SU-DHL-6 (cell line): Measurements from ENCODE around the gene HOXA9.

ENCODE experiments used
- EZH2phosphoT487 ChIP-seq: fragments of 200-600 bp; sonication (generic), shearing (Covaris generic); conservative IDR thresholded peaks from 2 replicates; pipeline ENCODE4 v1.6.1; 2018; ENCODE audit warnings: mild to moderate bottlenecking, antibody characterized with exemption, low read length, moderate library complexity, mixed read lengths
- TF ChIP-seq, protein P1 (sequence below): fragments of 200-600 bp; sonication (generic); IDR thresholded peaks from one replicate; pipeline ENCODE4 v1.5.1; 2017; ENCODE audit warnings: antibody characterized with exemption, mild to moderate bottlenecking, low read length, moderate library complexity; ENCODE audit not compliant: insufficient read depth, poor library complexity, severe bottlenecking

DNA sequence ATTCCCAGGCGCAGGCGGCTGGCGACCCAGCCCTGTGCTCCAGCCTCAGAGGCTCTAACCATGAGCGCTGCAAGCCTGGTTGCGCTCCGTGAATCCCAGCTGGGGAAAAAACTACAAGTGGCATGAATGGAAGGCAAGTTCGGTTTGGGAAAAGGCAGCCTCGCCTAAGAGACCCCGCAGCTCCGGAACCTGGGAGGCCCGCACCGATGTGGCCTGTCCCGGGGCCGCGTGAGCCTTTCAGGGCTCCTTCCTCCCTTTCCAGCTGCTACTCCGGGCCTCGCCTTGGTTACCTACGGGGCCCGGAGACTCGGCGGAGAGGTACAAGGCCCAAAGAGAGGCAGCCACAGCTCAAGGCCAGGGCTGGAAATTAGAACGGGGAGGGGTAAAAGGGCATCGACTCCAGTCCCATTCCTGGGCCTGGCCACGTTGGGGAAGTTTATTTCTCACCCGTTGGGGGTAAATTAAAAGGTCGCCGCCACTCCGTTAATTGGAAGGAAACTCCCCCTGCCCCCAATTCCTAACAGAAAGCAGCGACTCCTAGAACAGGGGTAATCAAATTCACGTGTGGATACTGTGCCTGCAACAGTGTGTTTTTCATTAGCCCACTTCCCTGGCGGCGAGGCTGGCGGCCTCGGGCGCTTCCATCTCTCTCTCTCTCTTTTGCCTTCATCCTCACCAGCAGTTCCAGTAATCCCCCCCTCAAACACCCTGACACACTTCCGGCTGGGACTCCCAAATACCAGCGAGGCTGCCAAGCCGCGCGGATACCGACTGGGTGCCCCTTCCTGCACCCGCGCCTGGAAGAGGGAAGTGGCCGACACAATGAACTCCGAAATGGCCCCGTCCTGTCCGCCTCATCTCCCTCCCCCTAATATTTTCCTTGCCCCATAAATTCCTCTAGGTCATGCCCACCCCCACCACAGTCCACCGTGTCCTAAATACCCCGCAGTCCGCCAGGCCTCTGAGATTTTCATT, 1.5 kb upstream of the HOXA9 start:
- TF ChIP-seq, protein P1, sequence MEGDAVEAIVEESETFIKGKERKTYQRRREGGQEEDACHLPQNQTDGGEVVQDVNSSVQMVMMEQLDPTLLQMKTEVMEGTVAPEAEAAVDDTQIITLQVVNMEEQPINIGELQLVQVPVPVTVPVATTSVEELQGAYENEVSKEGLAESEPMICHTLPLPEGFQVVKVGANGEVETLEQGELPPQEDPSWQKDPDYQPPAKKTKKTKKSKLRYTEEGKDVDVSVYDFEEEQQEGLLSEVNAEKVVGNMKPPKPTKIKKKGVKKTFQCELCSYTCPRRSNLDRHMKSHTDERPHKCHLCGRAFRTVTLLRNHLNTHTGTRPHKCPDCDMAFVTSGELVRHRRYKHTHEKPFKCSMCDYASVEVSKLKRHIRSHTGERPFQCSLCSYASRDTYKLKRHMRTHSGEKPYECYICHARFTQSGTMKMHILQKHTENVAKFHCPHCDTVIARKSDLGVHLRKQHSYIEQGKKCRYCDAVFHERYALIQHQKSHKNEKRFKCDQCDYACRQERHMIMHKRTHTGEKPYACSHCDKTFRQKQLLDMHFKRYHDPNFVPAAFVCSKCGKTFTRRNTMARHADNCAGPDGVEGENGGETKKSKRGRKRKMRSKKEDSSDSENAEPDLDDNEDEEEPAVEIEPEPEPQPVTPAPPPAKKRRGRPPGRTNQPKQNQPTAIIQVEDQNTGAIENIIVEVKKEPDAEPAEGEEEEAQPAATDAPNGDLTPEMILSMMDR = no peak
- no peak for TF ChIP-seq EZH2phosphoT487
